K562 (cell line): ENCODE measurements around the gene IMPDH2. TPM values are rescaled to one million over a fixed set of nuclear protein-coding genes. Genes with fewer than 3 reads are reported as not detected.

Experiments
- ATF7 ChIP-seq: fragments of 450-650 bp; IDR thresholded peaks from 2 replicates; pipeline ENCODE4 v1.7.1; 2014; ENCODE audit warnings: mild to moderate bottlenecking, moderate library complexity
- BDP1 ChIP-seq: IDR thresholded peaks from 3 replicates; pipeline ENCODE4 v1.6.1; 2011; ENCODE audit not compliant: insufficient read length, insufficient read depth
- CREB1 ChIP-seq, 2 experiments: sonication (generic) in 1 of 2; formaldehyde crosslinking in 1 of 2; IDR thresholded peaks; 2 replicates each; pipeline versions ENCODE4 v1.6.1 to v1.8.0; 2012 to 2022; ENCODE audit warnings: inconsistent platforms in 1 of 2, mild to moderate bottlenecking in 1 of 2, missing genetic modification reagents in 1 of 2, moderate library complexity in 1 of 2
- EP300 ChIP-seq: IDR thresholded peaks from 2 replicates; pipeline ENCODE4 v1.6.1; 2012; ENCODE audit warnings: low read length, improper control_type of control experiment
- NFE2 ChIP-seq: IDR thresholded peaks from 2 replicates; pipeline ENCODE4 v1.6.1; 2014; ENCODE audit warnings: antibody characterized with exemption, low read depth
- POLR2G ChIP-seq: fragments of 200-400 bp; formaldehyde crosslinking; IDR thresholded peaks from 2 replicates; pipeline ENCODE4 v1.6.1; 2017; ENCODE audit warnings: low read depth, mild to moderate bottlenecking, antibody characterized with exemption, low read length, moderate library complexity
- TEAD1 ChIP-seq, 2 experiments: fragments of 450-650 bp in 1 of 2; sonication (generic) in 1 of 2; formaldehyde crosslinking; IDR thresholded peaks; 2 replicates each; pipeline versions ENCODE4 v1.4.0 to v1.8.0; 2020 to 2022; ENCODE audit warnings: mild to moderate bottlenecking in 2 of 2, missing genetic modification reagents in 1 of 2
- TRIM24 ChIP-seq, 2 experiments: fragments of 450-650 bp; IDR thresholded peaks; 2 replicates each; pipeline ENCODE4 v1.6.1; 2016
- YY1 ChIP-seq, 3 experiments: IDR thresholded peaks; 2 replicates each; pipeline ENCODE4 v1.6.1; 2011; ENCODE audit warnings: low read length in 2 of 3, mild to moderate bottlenecking in 2 of 3, moderate library complexity in 2 of 3, borderline replicate concordance in 1 of 3, control low read depth in 1 of 3, low read depth in 1 of 3; ENCODE audit not compliant: insufficient read depth in 3 of 3, insufficient replicate concordance in 2 of 3, control insufficient read depth in 1 of 3, insufficient read length in 1 of 3; ENCODE audit errors: extremely low read depth in 1 of 3
- polyA plus RNA-seq, 8 experiments: library from polyadenylated mRNA; depleted of rRNA in 4 of 8; stranded (reverse) in 5 of 8; unstranded in 3 of 8; fragments of >200 nt; fragmentation: Nextera tagmentation in 2 of 8; fragmentation: Illumina TruSeq in 1 of 8; extraction: Ambion mirVana in 2 of 8; extraction: Trizol in 1 of 8; gene quantifications; 2 replicates each; pipeline versions ENCODE4 v1.2.1 to v1.2.3, GENCODE V29; 2011 to 2014; ENCODE audit warnings: inconsistent platforms in 1 of 8, missing spikeins in 1 of 8
- total RNA-seq, 7 experiments: library from RNA; depleted of rRNA in 6 of 7; stranded (reverse); fragments of >200 nt in 6 of 7; fragmentation: Illumina TruSeq in 2 of 7; extraction: Trizol in 2 of 7; gene quantifications; 2 replicates each; pipeline versions ENCODE4 v1.2.1 to v1.2.3, GENCODE V29; 2011 to 2021; ENCODE audit warnings: low replicate concordance in 1 of 7
- TF ChIP-seq, protein P1 (sequence below): fragments of 450-650 bp; IDR thresholded peaks from 2 replicates; pipeline ENCODE4 v1.6.1; 2018; ENCODE audit not compliant: partially characterized antibody
- TF ChIP-seq, protein P2 (sequence below): fragments of 450-650 bp; IDR thresholded peaks from 2 replicates; pipeline ENCODE4 v1.6.1; 2017; ENCODE audit warnings: antibody characterized with exemption, mild to moderate bottlenecking
- TF ChIP-seq, protein P3 (sequence below): fragments of 450-650 bp; formaldehyde crosslinking; IDR thresholded peaks from 2 replicates; pipeline ENCODE4 v1.4.0; 2022; ENCODE audit warnings: missing genetic modification characterization
- TF ChIP-seq, protein P4 (sequence below), 3 experiments: IDR thresholded peaks in 2 of 3; conservative IDR thresholded peaks in 1 of 3; 2 replicates each; pipeline ENCODE4 v1.5.1; 2011 to 2012; ENCODE audit warnings: low read length in 3 of 3, mild to moderate bottlenecking in 3 of 3, control low read depth in 2 of 3, improper control_type of control experiment in 1 of 3, inconsistent platforms in 1 of 3, low read depth in 1 of 3, mixed read lengths in 1 of 3, moderate library complexity in 1 of 3; ENCODE audit not compliant: insufficient read depth in 2 of 3

Gene IMPDH2
- total and polyA plus RNA-seq, 9 of the 15 experiments (the other 6 are each of a cell fraction or from before 2014, with no cell fraction given): 318 to 507 (median 366) TPM

DNA sequence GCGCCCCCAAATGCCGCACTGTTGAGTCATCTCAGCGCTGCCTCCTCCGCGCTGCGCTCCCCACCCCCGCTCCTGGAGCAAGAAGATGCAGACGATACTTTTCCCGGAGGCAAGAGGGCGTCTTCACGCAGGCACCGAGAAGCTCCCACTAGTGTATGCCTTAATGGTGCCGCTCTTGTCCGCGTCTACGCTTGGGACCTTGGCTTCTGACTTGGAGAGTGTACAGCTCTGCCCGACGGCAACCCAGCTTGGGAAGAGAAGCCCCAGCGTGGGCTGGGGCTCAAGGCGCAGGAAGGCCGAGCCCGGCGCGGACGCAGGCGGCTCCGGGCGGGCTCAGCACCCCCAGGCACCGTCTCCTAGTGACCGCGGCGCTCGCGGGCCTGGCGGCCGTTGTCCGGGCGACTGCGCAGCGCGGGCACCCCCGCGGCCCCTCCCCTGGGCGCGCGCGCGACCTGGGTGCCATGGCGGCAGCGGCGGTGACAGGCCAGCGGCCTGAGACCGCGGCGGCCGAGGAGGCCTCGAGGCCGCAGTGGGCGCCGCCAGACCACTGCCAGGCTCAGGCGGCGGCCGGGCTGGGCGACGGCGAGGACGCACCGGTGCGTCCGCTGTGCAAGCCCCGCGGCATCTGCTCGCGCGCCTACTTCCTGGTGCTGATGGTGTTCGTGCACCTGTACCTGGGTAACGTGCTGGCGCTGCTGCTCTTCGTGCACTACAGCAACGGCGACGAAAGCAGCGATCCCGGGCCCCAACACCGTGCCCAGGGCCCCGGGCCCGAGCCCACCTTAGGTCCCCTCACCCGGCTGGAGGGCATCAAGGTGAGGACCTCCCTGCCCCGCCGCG, 39.2 kb downstream of the IMPDH2 start, which contains the start of gene P4HTM (continued):
- TF ChIP-seq, protein P1, sequence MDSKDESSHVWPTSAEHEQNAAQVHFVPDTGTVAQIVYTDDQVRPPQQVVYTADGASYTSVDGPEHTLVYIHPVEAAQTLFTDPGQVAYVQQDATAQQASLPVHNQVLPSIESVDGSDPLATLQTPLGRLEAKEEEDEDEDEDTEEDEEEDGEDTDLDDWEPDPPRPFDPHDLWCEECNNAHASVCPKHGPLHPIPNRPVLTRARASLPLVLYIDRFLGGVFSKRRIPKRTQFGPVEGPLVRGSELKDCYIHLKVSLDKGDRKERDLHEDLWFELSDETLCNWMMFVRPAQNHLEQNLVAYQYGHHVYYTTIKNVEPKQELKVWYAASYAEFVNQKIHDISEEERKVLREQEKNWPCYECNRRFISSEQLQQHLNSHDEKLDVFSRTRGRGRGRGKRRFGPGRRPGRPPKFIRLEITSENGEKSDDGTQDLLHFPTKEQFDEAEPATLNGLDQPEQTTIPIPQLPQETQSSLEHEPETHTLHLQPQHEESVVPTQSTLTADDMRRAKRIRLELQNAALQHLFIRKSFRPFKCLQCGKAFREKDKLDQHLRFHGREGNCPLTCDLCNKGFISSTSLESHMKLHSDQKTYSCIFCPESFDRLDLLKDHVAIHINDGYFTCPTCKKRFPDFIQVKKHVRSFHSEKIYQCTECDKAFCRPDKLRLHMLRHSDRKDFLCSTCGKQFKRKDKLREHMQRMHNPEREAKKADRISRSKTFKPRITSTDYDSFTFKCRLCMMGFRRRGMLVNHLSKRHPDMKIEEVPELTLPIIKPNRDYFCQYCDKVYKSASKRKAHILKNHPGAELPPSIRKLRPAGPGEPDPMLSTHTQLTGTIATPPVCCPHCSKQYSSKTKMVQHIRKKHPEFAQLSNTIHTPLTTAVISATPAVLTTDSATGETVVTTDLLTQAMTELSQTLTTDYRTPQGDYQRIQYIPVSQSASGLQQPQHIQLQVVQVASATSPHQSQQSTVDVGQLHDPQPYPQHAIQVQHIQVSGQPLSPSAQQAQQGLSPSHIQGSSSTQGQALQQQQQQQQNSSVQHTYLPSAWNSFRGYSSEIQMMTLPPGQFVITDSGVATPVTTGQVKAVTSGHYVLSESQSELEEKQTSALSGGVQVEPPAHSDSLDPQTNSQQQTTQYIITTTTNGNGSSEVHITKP: peak; percentile 13
- TF ChIP-seq POLR2G: peak; percentile 78
- TF ChIP-seq EP300: peak; percentile 49; the same call in 1 of the 2 replicates
- TF ChIP-seq BDP1: no peak
- TF ChIP-seq TRIM24 (IDR thresholded peaks at IDR 0.05): 0 out of 4 replicates have a peak, but pooled peaks of 1 of the 2 experiments have one; percentile 19
- TF ChIP-seq, protein P2, sequence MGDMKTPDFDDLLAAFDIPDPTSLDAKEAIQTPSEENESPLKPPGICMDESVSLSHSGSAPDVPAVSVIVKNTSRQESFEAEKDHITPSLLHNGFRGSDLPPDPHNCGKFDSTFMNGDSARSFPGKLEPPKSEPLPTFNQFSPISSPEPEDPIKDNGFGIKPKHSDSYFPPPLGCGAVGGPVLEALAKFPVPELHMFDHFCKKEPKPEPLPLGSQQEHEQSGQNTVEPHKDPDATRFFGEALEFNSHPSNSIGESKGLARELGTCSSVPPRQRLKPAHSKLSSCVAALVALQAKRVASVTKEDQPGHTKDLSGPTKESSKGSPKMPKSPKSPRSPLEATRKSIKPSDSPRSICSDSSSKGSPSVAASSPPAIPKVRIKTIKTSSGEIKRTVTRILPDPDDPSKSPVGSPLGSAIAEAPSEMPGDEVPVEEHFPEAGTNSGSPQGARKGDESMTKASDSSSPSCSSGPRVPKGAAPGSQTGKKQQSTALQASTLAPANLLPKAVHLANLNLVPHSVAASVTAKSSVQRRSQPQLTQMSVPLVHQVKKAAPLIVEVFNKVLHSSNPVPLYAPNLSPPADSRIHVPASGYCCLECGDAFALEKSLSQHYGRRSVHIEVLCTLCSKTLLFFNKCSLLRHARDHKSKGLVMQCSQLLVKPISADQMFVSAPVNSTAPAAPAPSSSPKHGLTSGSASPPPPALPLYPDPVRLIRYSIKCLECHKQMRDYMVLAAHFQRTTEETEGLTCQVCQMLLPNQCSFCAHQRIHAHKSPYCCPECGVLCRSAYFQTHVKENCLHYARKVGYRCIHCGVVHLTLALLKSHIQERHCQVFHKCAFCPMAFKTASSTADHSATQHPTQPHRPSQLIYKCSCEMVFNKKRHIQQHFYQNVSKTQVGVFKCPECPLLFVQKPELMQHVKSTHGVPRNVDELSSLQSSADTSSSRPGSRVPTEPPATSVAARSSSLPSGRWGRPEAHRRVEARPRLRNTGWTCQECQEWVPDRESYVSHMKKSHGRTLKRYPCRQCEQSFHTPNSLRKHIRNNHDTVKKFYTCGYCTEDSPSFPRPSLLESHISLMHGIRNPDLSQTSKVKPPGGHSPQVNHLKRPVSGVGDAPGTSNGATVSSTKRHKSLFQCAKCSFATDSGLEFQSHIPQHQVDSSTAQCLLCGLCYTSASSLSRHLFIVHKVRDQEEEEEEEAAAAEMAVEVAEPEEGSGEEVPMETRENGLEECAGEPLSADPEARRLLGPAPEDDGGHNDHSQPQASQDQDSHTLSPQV: peak; percentile 69; the same call in 1 of the 2 replicates
- TF ChIP-seq ATF7: peak; percentile 65; the same call in 1 of the 2 replicates
- TF ChIP-seq TEAD1 (CRISPR knock-in tag; IDR thresholded peaks at IDR 0.05): peak; percentile 50 to 95; a peak in 3 of 4 replicates
- peak in 2 of 3 experiments; percentile 19 to 29 for TF ChIP-seq YY1 (IDR thresholded peaks at IDR 0.05; ENCODE audit: borderline replicate concordance in 1 of 3, control insufficient read depth in 1 of 3, extremely low read depth in 1 of 3, insufficient read depth in 3 of 3, insufficient read length in 1 of 3, insufficient replicate concordance in 2 of 3, low read depth in 1 of 3, low read length in 2 of 3)
- TF ChIP-seq NFE2: peak; percentile 70; the same call in 1 of the 2 replicates
- TF ChIP-seq, protein P3, sequence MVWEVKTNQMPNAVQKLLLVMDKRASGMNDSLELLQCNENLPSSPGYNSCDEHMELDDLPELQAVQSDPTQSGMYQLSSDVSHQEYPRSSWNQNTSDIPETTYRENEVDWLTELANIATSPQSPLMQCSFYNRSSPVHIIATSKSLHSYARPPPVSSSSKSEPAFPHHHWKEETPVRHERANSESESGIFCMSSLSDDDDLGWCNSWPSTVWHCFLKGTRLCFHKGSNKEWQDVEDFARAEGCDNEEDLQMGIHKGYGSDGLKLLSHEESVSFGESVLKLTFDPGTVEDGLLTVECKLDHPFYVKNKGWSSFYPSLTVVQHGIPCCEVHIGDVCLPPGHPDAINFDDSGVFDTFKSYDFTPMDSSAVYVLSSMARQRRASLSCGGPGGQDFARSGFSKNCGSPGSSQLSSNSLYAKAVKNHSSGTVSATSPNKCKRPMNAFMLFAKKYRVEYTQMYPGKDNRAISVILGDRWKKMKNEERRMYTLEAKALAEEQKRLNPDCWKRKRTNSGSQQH (CRISPR knock-in tag): no peak
- TF ChIP-seq, protein P4, sequence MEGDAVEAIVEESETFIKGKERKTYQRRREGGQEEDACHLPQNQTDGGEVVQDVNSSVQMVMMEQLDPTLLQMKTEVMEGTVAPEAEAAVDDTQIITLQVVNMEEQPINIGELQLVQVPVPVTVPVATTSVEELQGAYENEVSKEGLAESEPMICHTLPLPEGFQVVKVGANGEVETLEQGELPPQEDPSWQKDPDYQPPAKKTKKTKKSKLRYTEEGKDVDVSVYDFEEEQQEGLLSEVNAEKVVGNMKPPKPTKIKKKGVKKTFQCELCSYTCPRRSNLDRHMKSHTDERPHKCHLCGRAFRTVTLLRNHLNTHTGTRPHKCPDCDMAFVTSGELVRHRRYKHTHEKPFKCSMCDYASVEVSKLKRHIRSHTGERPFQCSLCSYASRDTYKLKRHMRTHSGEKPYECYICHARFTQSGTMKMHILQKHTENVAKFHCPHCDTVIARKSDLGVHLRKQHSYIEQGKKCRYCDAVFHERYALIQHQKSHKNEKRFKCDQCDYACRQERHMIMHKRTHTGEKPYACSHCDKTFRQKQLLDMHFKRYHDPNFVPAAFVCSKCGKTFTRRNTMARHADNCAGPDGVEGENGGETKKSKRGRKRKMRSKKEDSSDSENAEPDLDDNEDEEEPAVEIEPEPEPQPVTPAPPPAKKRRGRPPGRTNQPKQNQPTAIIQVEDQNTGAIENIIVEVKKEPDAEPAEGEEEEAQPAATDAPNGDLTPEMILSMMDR (IDR thresholded peaks at IDR 0.05 in 2 of 3, conservative IDR thresholded peaks at IDR 0.05 in 1 of 3; ENCODE audit: insufficient read depth in 2 of 3, low read depth in 1 of 3, low read length in 3 of 3): peak; percentile 58 to 74 (median 64)
- peak; percentile 87 for TF ChIP-seq CREB1 (IDR thresholded peaks at IDR 0.05)
- TF ChIP-seq CREB1 (CRISPR knock-in tag; IDR thresholded peaks at IDR 0.05): peak; percentile 49; the same call in 1 of the 2 replicates
